Loucy (cell line): ENCODE data around the gene SMPD4.

Source experiments
- EZH2phosphoT487 ChIP-seq: fragments of 200-600 bp; IDR thresholded peaks from 2 replicates; pipeline ENCODE4 v1.6.1; 2018; ENCODE audit warnings: antibody characterized with exemption, mild to moderate bottlenecking, moderate library complexity, borderline replicate concordance
- TF ChIP-seq, protein P1 (sequence below): fragments of 200-600 bp; sonication (generic); conservative IDR thresholded peaks from 2 replicates; pipeline ENCODE4 v1.5.1; 2014; ENCODE audit warnings: mild to moderate bottlenecking, antibody characterized with exemption, low read length

DNA sequence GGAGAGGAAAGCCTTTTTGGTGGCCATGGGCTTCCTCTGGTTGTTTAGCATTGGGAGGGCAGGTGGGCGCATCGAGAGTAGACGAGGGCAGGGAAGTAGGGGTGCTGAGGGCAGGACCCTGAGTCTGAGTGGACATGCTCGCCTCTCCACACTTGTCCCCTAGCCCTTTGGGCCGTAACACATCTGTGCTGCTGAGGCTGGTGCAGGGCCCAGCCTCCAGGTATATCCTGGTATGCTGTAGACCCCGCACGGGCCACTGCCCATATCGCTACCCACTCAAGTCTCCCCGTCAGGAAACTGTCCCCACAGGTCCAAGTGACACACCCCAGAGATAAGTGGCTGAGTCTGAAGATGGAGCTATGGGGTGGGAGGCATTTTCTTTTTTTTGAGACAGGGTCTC is 22.8 kb downstream of the SMPD4 start:
- TF ChIP-seq, protein P1, sequence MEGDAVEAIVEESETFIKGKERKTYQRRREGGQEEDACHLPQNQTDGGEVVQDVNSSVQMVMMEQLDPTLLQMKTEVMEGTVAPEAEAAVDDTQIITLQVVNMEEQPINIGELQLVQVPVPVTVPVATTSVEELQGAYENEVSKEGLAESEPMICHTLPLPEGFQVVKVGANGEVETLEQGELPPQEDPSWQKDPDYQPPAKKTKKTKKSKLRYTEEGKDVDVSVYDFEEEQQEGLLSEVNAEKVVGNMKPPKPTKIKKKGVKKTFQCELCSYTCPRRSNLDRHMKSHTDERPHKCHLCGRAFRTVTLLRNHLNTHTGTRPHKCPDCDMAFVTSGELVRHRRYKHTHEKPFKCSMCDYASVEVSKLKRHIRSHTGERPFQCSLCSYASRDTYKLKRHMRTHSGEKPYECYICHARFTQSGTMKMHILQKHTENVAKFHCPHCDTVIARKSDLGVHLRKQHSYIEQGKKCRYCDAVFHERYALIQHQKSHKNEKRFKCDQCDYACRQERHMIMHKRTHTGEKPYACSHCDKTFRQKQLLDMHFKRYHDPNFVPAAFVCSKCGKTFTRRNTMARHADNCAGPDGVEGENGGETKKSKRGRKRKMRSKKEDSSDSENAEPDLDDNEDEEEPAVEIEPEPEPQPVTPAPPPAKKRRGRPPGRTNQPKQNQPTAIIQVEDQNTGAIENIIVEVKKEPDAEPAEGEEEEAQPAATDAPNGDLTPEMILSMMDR: no peak
- no peak for TF ChIP-seq EZH2phosphoT487
